Endothelial cell of umbilical vein (primary cell): Measurements from ENCODE around the gene NFYC. TPM values are rescaled to one million over a fixed set of nuclear protein-coding genes. Genes with fewer than 3 reads are reported as not detected.

Experiments
- BruUV-seq: library from RNA; stranded (reverse); fragments of 400-500 nt; replicated peaks from 2 replicates; lab custom pipeline; 2021; lab: Mats Ljungman, UMichigan
- CTCF ChIA-PET: fragments of 300-600, 350-600 bp; sonication (Branson Sonifier 250); formaldehyde crosslinking; loops from one replicate; lab custom pipeline; 2021; ENCODE audit warnings: antibody characterized with exemption, inconsistent platforms; lab: Charles Lee
- POLR2A ChIA-PET: fragments of 300-600, 350-600 bp; sonication (Branson Sonifier 250); formaldehyde crosslinking; loops from one replicate; lab custom pipeline; 2021; ENCODE audit warnings: antibody characterized with exemption, inconsistent platforms; lab: Charles Lee
- DNase-seq: peaks from one replicate; pipeline ENCODE4 v3.0.0-alpha.2; 2011; ENCODE audit warnings: low read depth, low spot score
- FAIRE-seq: peaks from 2 replicates; lab custom pipeline; 2011; peaks lifted over from hg19 to GRCh38; lab: Jason Lieb, UNC
- H2AFZ ChIP-seq: 2 replicates; pipeline ENCODE4 v1.6.0; 2012; ENCODE audit warnings: low read depth, low read length, control low read depth, inconsistent platforms
- H3K27ac ChIP-seq: 2 replicates; pipeline ENCODE4 v1.5.1; 2011; ENCODE audit warnings: low read depth, mild to moderate bottlenecking, control low read depth, low read length, moderate library complexity; ENCODE audit not compliant: insufficient read depth
- H3K27me3 ChIP-seq, 2 experiments: 2 replicates each; pipeline versions ENCODE4 v1.6.0 to v1.6.1; 2011; ENCODE audit warnings: low read length in 2 of 2, mixed read lengths in 1 of 2; ENCODE audit not compliant: control insufficient read depth in 2 of 2, insufficient read depth in 2 of 2
- H3K36me3 ChIP-seq, 2 experiments: 2 replicates in 1 of 2; 3 replicates in 1 of 2; pipeline ENCODE4 v1.5.1; 2011; ENCODE audit warnings: low read length in 2 of 2, mild to moderate bottlenecking in 1 of 2, moderate library complexity in 1 of 2; ENCODE audit not compliant: control insufficient read depth in 2 of 2, insufficient read depth in 2 of 2; ENCODE audit errors: extremely low read depth in 1 of 2
- H3K4me1 ChIP-seq: 3 replicates; pipeline ENCODE4 v1.5.1; 2011; ENCODE audit warnings: mild to moderate bottlenecking, low read length; ENCODE audit not compliant: control insufficient read depth, insufficient read depth; ENCODE audit errors: extremely low read depth
- H3K4me2 ChIP-seq: 2 replicates; pipeline ENCODE4 v1.6.1; 2011; ENCODE audit warnings: low read length, control low read depth, mixed read lengths; ENCODE audit not compliant: insufficient read depth
- H3K4me3 ChIP-seq, 3 experiments: fragments of 200-600 bp in 1 of 3; sonication (generic), shearing (Covaris generic) in 1 of 3; replicated peaks in 1 of 3; 2 replicates each; pipeline ENCODE4 v1.5.1; 2011 to 2016; ENCODE audit warnings: control low read depth in 3 of 3, low read length in 3 of 3, mild to moderate bottlenecking in 2 of 3, inconsistent platforms in 1 of 3, low read depth in 1 of 3, moderate library complexity in 1 of 3; ENCODE audit not compliant: insufficient read depth in 1 of 3
- H3K79me2 ChIP-seq: 2 replicates; pipeline ENCODE4 v1.6.0; 2012; ENCODE audit warnings: low read length, inconsistent platforms; ENCODE audit not compliant: control insufficient read depth, insufficient read depth
- H3K9ac ChIP-seq: replicated peaks from 2 replicates; pipeline ENCODE3; 2011; ENCODE audit warnings: low read length, control low read depth; ENCODE audit not compliant: insufficient read depth; ENCODE audit errors: extremely low read depth
- H3K9me1 ChIP-seq: replicated peaks from 3 replicates; pipeline ENCODE4 v1.6.0; 2011; ENCODE audit warnings: mild to moderate bottlenecking, low read length; ENCODE audit not compliant: control insufficient read depth, insufficient read depth; ENCODE audit errors: extremely low read depth
- H3K9me3 ChIP-seq: replicated peaks from 2 replicates; pipeline ENCODE4 v1.5.1; 2012; ENCODE audit warnings: low read length, inconsistent platforms; ENCODE audit not compliant: control insufficient read depth, insufficient read depth
- H4K20me1 ChIP-seq: replicated peaks from 2 replicates; pipeline ENCODE3; 2011; ENCODE audit warnings: mild to moderate bottlenecking, low read length; ENCODE audit not compliant: control insufficient read depth, insufficient read depth; ENCODE audit errors: extremely low read depth
- CTCF ChIP-seq, 2 donors: IDR thresholded peaks; 1 replicate in 1 of 2; 2 replicates in 1 of 2; pipeline ENCODE4 v1.5.1; 2011; ENCODE audit warnings: low read length in 2 of 2, mild to moderate bottlenecking in 2 of 2, moderate library complexity in 2 of 2, control low read depth in 1 of 2, inconsistent platforms in 1 of 2, low read depth in 1 of 2; ENCODE audit not compliant: insufficient read depth in 1 of 2; ENCODE audit errors: extremely low read depth in 1 of 2
- FOS ChIP-seq: IDR thresholded peaks from 2 replicates; pipeline ENCODE4 v1.6.1; 2011; ENCODE audit warnings: mild to moderate bottlenecking, low read length, moderate library complexity, borderline replicate concordance; ENCODE audit not compliant: insufficient read depth
- dilution Hi-C: fragments of 300-500 bp; cut with MboI; formaldehyde crosslinking; loops from one replicate; pipeline ENCODE4 v1.15.0; 2019; ENCODE audit warnings: low sequenced_read_pairs; ENCODE audit not compliant: extremely low pct_ligation_motif_present
- intact Hi-C: fragments of 100-400 bp; cut with micrococcal nuclease; formaldehyde crosslinking; loops from one replicate; pipeline ENCODE4 v1.10.0; 2022
- polyA plus RNA-seq, 4 experiments: library from polyadenylated mRNA; depleted of rRNA in 3 of 4; stranded (reverse) in 3 of 4; unstranded in 1 of 4; fragments of >200 nt; gene quantifications; 2 replicates each; pipeline versions ENCODE4 v1.2.1 to v1.2.3, GENCODE V29; 2011 to 2012; ENCODE audit warnings: missing spikeins in 1 of 4
- total RNA-seq: library from RNA; stranded (reverse); gene quantifications from 2 replicates; pipeline ENCODE4 v1.2.3, GENCODE V29; 2021

NFYC gene
- total and polyA plus RNA-seq, 2 donors (not counting 3 experiments of a cell fraction or from before 2014, with no cell fraction given), result 51.1 to 81.7 TPM

GRCh38 chr1:40703316-40703715 lies 11.8 kb downstream of the NFYC start:
- intact Hi-C loops, result no loop called here

More at GRCh38 chr1:40703316-40703715, 11.8 kb downstream of the NFYC start:
- Histone ChIP-seq H3K79me2 (peaks cover 35% of the 10 kb centered on the region), H3K9me3 (no peaks in the 10 kb centered on the region), H3K4me3 (no peak overlapping the region), H3K27ac (no peak overlapping the region), H3K27me3 (no peaks in the 10 kb centered on the region), H3K4me2 (no peak overlapping the region), H3K9me1 (no peaks in the 10 kb centered on the region), H4K20me1 (peaks cover 3% of the 10 kb centered on the region), H2AFZ (no peak overlapping the region), H3K9ac (no peak overlapping the region), H3K36me3 (no peaks in the 10 kb centered on the region), H3K4me1 (peaks cover 5% of the 10 kb centered on the region)
- dilution Hi-C loops, result no loop called here
- no peak for TF ChIP-seq CTCF (IDR thresholded peaks at IDR 0.05; ENCODE audit: extremely low read depth in 1 of 2, insufficient read depth in 1 of 2, low read depth in 1 of 2, low read length in 2 of 2)
- peak; percentile 48 for TF ChIP-seq FOS
- DNase-seq (peak; percentile 20), FAIRE-seq (no peak)
- BruUV-seq, result no TSS peak
- POLR2A ChIA-PET, result interaction anchor here (0.7 to 1.4 kb wide), 2 partner anchors 12 to 44 kb away, joined by 5 to 14 read pairs; partner anchors contain the start of gene NFYC
- CTCF ChIA-PET, result interaction anchor here (0.6 to 2.0 kb wide), 10 partner anchors 9 to 311 kb away, joined by 3 to 18 read pairs (median 4); partner anchors contain the start of gene NFYC
